ACC112 (cell line): ENCODE data around the gene GLIS1.

ENCODE experiments used
- H2AFZ ChIP-seq: fragments of 200-600 bp; sonication (generic); one replicate; pipeline ENCODE4 v1.6.0; 2017; ENCODE audit warnings: antibody characterized with exemption, low read length; ENCODE audit not compliant: unreplicated experiment
- H3K27ac ChIP-seq: fragments of 200-600 bp; sonication (generic); 2 replicates; pipeline ENCODE4 v1.5.1; 2014; ENCODE audit warnings: low read depth, mild to moderate bottlenecking, antibody characterized with exemption, low read length, moderate library complexity
- H3K27me3 ChIP-seq: fragments of 200-600 bp; sonication (generic); 2 replicates; pipeline ENCODE4 v1.6.1; 2014; ENCODE audit warnings: mild to moderate bottlenecking, antibody characterized with exemption, low read length, moderate library complexity, mixed read lengths; ENCODE audit not compliant: insufficient read depth
- H3K36me3 ChIP-seq: fragments of 200-600 bp; sonication (generic); 2 replicates; pipeline ENCODE4 v1.6.1; 2016; ENCODE audit warnings: mild to moderate bottlenecking, antibody characterized with exemption, low read length, moderate library complexity, mixed read lengths; ENCODE audit not compliant: insufficient read depth
- H3K4me1 ChIP-seq: fragments of 200-600 bp; sonication (generic); one replicate; pipeline ENCODE4 v1.6.1; 2016; ENCODE audit warnings: low read length, mixed read lengths; ENCODE audit not compliant: insufficient read depth, unreplicated experiment, control insufficient read depth
- H3K4me3 ChIP-seq: fragments of 200-600 bp; sonication (generic); 2 replicates; pipeline ENCODE4 v1.5.1; 2014; ENCODE audit warnings: mild to moderate bottlenecking, low read depth, low read length
- H3K79me2 ChIP-seq: fragments of 200-600 bp; sonication (generic); one replicate; pipeline ENCODE4 v1.6.0; 2016; ENCODE audit warnings: low read length; ENCODE audit not compliant: control insufficient read depth, unreplicated experiment, insufficient read depth

GLIS1 gene

GRCh38 chr1:53601867-53602775 lies 136.8 kb downstream of the GLIS1 start:
- H2AFZ ChIP-seq, result no peak overlapping the region
- H3K36me3 ChIP-seq, result no peaks in the 10 kb centered on the region
- no peak overlapping the region for H3K4me3 ChIP-seq
- no peaks in the 10 kb centered on the region for H3K27me3 ChIP-seq
- H3K4me1 ChIP-seq, result no peaks in the 10 kb centered on the region
- H3K79me2 ChIP-seq, result no peaks in the 10 kb centered on the region
- H3K27ac ChIP-seq, result no peak overlapping the region

- Histone ChIP-seq H3K4me3 (no peak overlapping the region), H3K27ac (no peak overlapping the region), H3K4me1 (no peaks in the 10 kb centered on the region), H3K27me3 (no peaks in the 10 kb centered on the region), H3K36me3 (no peaks in the 10 kb centered on the region), H3K79me2 (no peaks in the 10 kb centered on the region), H2AFZ (no peak overlapping the region)
Measured at GRCh38 chr1:53601031-53601745, 137.8 kb downstream of the GLIS1 start.

DNA sequence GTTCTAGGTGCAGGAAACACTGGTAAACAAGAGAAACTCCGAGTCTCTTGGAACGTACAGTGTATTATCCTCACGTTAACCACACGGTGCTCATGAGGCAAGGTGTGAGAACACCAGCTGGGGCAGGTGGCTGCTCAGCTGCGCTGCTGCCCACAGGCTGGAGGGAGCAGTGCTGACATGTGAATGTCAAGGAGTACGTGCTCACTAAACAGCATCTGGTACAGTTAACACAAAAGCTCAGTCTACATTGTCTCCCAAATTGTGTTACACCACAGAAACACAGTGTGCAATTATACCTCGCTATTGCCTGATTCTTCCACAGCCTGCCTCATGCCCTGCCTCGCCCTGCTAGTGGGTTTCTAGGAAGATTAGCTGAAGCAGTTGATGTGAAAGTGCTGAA lies 138.4 kb downstream of the GLIS1 start:
- H2AFZ ChIP-seq, result no peak overlapping the region
- no peaks in the 10 kb centered on the region for H3K27me3 ChIP-seq
- H3K4me1 ChIP-seq, result no peaks in the 10 kb centered on the region
- no peak overlapping the region for H3K4me3 ChIP-seq
- no peaks in the 10 kb centered on the region for H3K79me2 ChIP-seq
- no peak overlapping the region for H3K27ac ChIP-seq
- no peaks in the 10 kb centered on the region for H3K36me3 ChIP-seq

- Histone ChIP-seq H3K36me3 (no peaks in the 10 kb centered on the region), H3K4me3 (no peak overlapping the region), H3K79me2 (no peaks in the 10 kb centered on the region), H2AFZ (no peak overlapping the region), H3K4me1 (no peaks in the 10 kb centered on the region), H3K27me3 (no peaks in the 10 kb centered on the region), H3K27ac (no peak overlapping the region)
Measured at GRCh38 chr1:53600001-53600400, 139.0 kb downstream of the GLIS1 start.

DNA sequence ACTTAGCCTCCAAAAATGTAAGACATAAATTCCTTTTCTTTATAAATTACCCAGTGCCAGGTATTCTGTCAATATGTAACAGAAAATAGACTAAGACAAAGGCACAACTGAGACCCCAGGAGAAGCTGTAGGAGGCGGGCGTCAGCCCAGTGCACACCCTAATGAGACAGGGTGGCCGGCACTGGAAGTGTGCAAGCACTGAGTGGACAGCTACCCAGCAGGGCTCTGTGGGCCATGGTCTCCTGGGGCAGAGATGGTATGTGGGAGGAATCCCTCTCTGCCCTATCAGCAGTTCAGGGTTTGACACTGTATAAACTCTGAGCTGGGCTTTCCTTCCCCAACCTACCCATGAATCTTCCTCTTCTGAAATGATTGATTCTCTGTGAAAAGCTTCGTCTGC lies 139.5 kb downstream of the GLIS1 start:
- Histone ChIP-seq H3K79me2 (no peaks in the 10 kb centered on the region), H3K27ac (no peak overlapping the region), H3K36me3 (no peaks in the 10 kb centered on the region), H3K27me3 (no peaks in the 10 kb centered on the region), H3K4me3 (no peak overlapping the region), H3K4me1 (no peaks in the 10 kb centered on the region), H2AFZ (no peak overlapping the region)

DNA sequence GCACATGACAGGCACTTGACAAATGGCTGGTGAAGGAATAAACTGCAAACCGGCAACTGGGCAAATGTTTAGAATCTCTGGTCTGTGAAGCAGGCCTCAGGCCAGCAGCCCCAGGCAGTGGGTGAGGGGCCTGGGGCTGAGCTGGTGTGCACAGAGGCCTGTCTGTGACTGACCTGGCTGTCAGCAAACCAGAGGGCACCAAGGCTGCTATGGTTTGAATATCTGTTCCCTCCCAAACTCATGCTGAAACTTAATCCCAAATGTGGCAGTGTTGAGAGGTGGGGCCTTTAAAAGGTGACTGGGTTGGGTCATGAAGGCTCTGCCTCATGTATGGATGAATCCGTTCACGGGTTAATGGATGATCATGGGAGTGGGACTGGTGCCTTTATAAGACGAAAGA lies 140.0 kb downstream of the GLIS1 start:
- Histone ChIP-seq H3K4me3 (no peak overlapping the region), H3K79me2 (no peaks in the 10 kb centered on the region), H3K36me3 (no peaks in the 10 kb centered on the region), H3K27me3 (no peaks in the 10 kb centered on the region), H3K4me1 (no peaks in the 10 kb centered on the region), H2AFZ (no peak overlapping the region), H3K27ac (no peak overlapping the region)

GRCh38 chr1:53595906-53596305 lies 143.1 kb downstream of the GLIS1 start:
- no peaks in the 10 kb centered on the region for H3K79me2 ChIP-seq
- no peak overlapping the region for H3K4me3 ChIP-seq
- no peak overlapping the region for H2AFZ ChIP-seq
- H3K4me1 ChIP-seq, result no peaks in the 10 kb centered on the region
- H3K27ac ChIP-seq, result no peak overlapping the region
- H3K36me3 ChIP-seq, result no peaks in the 10 kb centered on the region
- no peaks in the 10 kb centered on the region for H3K27me3 ChIP-seq

DNA sequence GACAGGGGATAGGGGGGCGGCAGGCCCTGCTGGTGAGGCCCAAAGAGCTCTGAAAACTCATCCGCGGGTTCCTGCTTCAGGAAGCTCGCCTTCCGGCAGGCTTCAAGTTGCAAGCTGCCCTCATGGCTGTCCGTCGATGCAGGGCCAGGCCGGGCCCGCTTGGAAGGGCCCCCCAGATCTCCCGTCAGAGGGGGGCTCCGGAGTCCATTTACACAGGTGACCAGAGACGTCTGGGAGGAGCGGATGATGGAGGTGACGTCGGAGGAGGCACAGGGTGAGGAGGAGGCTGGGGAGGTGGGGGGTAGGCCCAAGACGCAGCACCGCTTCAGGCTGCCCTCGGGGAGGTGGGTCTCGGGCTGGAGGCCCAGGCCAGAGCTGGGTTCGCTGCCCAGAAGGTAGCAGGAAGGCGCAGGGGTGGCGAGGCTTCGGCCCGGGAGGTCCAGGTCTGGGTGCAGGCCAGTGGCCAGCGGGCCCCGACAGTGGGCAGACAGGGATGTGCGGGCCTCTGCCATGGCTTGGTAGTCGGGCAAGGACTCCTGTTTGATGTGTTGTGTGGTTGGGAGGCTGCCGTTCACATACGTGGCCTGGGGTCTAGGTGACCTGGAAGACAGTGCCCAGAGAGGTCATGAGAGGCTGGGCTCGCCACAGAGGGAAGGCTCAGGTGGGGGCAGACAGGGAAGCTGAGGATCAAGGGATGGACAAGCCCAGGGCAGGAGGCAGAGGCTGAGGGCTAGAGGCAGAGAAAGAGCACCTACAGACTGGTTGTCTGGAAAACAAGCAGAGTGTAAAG lies 144.4 kb downstream of the GLIS1 start:
- Histone ChIP-seq H3K4me1 (no peaks in the 10 kb centered on the region), H2AFZ (no peak overlapping the region), H3K4me3 (no peak overlapping the region), H3K27me3 (no peaks in the 10 kb centered on the region), H3K79me2 (no peaks in the 10 kb centered on the region), H3K27ac (no peak overlapping the region), H3K36me3 (no peaks in the 10 kb centered on the region)

- H3K27ac ChIP-seq, result no peak overlapping the region
- H3K27me3 ChIP-seq, result no peaks in the 10 kb centered on the region
- H2AFZ ChIP-seq, result no peak overlapping the region
- no peaks in the 10 kb centered on the region for H3K4me1 ChIP-seq
- no peak overlapping the region for H3K4me3 ChIP-seq
- H3K36me3 ChIP-seq, result no peaks in the 10 kb centered on the region
- H3K79me2 ChIP-seq, result no peaks in the 10 kb centered on the region
Measured at GRCh38 chr1:53593758-53594380, 145.1 kb downstream of the GLIS1 start.

DNA sequence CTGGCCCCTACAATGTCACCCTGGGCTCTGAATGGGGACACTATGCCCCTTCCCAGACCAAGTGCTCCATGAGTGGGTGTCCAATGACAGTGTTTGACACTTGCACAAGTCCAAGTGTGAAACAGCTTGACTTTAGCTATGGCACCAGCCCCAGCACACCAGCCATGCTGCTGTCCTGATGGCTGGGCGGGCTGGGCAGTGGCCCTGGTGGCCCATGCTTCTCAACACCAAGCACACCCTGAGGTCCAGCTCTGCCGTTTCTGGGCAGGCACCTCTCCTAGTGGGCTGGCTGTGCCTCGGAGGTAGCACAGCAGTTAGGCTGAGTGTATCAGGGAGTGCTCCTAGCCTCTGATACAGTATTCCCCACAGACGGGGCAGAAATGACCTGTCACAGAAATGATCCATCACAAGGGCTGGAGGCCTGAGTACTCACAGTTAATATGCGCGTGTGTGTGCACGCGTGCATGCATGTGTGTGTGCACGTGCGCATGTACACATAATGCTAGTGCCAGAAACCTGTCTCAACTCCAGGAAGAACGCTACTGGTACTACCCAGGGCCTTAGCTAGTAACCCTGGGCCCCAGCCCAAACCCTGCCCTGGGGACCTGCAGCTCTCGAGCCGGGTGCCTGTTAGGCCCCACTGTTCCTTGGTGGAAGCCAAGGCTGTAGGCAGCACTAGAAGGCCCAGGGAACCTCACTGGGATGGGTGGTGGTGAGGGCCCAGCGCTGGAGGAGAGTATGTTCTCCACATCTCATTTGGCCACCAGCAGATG lies 145.8 kb downstream of the GLIS1 start:
- Histone ChIP-seq H3K4me3 (no peak overlapping the region), H3K4me1 (no peaks in the 10 kb centered on the region), H3K27ac (no peak overlapping the region), H3K79me2 (no peaks in the 10 kb centered on the region), H2AFZ (no peak overlapping the region), H3K36me3 (no peaks in the 10 kb centered on the region), H3K27me3 (no peaks in the 10 kb centered on the region)
